Renal cortex interstitium (tissue), 11 donors: ENCODE data around the gene MECP2. TPM values are rescaled to one million over a fixed set of nuclear protein-coding genes. Genes with fewer than 3 reads are reported as not detected.

ENCODE experiments used
- DNase-seq, 11 donors: peaks; one replicate each; pipeline ENCODE4 v3.0.0-alpha.2; 2013; ENCODE audit warnings: low read depth in 9 of 11, low spot score in 4 of 11; ENCODE audit errors: extremely low read depth in 1 of 11
- polyA plus RNA-seq, 3 donors: library from polyadenylated mRNA; unstranded; fragments of 120-200 nt; gene quantifications; one replicate each; pipeline ENCODE4 v1.2.1, GENCODE V29; 2013; ENCODE audit not compliant: insufficient read length in 3 of 3

Gene MECP2
- polyA plus RNA-seq, 3 donors: 27.1 to 34.2 (median 32.7) TPM

DNA sequence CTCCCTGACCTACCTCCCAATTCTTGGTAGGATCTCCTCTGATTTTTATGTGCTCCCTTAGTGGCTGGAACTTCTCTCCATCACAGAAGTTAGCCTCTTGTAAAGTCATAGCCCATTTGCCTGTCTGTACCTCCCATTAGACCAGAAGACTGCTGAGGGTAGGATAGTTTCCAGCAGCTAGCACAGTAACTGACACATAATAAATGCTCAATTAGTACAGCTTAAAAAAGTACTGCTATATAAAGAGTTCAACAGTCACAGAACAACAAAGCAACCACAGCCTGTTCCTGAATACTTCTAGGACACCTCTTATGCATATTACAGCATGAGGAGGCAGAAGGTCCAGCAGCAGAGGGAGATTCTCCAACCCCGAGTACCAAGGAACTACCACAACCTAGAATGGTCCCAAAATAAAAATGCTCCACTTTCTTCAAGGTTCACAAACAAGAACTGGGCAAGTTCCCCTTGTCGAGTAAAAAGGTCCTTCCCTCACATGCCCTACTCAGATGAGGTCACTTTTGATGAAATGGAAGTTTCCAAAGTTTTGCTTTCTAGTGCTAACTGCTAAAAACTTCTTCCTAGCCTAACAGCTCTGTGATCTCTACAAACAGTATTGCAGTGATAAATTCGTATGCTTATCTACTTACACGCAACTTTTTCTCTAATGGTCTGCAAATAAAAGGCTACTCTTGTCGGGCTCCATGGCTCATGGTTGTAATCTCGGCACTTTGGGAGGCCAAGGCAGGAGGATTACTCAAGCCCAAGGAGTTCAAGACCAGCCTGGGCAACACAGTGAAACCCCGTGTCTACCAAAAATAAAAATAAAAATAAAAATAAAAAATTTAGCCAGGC lies 12.8 kb downstream of the MECP2 start:
- no peak for DNase-seq

DNA sequence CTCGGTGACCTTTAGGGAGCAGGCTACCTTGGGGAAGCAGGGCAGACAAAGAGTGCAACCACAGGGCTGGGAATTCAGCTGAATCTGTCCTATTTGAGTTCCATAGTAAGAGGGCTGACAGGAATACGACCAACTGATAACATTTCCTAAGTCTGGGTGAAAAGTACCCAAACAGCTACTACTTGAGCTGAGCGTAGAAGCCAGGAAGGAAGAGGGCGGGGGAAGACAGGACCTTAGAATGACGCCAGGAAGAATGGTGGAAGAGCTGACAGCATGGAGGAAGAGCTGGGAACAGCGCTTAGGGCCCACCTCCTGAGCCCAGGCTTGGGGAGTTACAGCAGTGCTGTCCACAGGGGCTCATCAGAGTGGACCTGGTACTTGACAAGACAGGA lies 14.4 kb downstream of the MECP2 start:
- no peak for DNase-seq

DNA sequence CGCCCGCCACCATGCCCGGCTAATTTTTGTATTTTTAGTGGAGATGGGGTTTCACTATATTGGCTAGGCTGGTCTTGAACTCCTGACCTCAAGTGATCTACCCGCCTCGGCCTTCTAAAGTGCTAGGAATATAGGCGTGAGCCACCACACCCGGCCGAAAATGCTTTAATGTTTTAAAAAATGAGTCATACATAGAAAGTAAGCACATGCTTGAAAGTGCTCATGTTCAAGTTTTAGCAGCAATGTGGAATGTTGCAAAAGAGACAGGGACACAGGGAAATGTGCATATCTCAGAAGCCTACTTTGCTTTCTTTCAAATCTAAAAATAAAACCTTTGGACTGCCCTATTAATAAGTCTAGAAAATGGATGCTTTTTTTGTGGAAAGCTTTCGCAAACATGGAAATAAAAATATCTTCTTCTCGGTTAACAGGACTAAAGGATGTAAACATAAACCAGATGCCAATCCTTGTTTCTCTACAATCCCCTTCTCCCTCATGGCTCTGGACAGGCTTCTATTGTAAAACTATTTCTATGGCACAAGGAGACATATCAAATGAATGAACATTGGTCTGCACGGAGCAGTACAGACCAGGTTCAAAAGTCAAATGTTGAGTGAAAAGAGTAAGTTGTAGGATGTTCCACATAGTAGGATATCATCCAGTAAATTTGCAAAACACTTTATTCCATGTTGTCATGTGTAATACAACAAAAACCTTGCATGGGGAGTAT lies 15.0 kb downstream of the MECP2 start:
- no peak for DNase-seq

GRCh38 chrX:154077101-154077500 lies 20.4 kb downstream of the MECP2 start:
- no peak for DNase-seq

- no peak for DNase-seq
These were observed 23.3 kb downstream of the MECP2 start for GRCh38 chrX:154074199-154074598.

DNA sequence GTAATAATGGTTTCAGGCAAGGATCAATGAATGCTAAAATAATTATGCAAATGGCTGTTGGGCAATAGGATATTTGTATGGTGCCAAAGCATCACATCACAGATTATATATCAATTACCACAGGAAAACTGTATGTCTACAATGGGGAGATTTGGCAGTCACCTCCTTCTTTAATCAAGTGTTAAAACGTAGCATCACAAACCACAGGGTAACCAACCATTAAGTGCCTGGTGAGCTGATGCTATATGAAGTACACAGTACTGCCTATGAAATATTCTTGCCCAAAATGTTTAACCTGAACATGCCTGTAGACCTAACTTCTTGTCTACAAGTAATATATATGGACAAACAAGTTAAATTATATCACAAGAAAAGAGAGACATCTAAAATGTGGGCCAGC lies 25.3 kb downstream of the MECP2 start:
- no peak for DNase-seq

GRCh38 chrX:154068560-154068959 lies 29.0 kb downstream of the MECP2 start:
- no peak for DNase-seq

DNA sequence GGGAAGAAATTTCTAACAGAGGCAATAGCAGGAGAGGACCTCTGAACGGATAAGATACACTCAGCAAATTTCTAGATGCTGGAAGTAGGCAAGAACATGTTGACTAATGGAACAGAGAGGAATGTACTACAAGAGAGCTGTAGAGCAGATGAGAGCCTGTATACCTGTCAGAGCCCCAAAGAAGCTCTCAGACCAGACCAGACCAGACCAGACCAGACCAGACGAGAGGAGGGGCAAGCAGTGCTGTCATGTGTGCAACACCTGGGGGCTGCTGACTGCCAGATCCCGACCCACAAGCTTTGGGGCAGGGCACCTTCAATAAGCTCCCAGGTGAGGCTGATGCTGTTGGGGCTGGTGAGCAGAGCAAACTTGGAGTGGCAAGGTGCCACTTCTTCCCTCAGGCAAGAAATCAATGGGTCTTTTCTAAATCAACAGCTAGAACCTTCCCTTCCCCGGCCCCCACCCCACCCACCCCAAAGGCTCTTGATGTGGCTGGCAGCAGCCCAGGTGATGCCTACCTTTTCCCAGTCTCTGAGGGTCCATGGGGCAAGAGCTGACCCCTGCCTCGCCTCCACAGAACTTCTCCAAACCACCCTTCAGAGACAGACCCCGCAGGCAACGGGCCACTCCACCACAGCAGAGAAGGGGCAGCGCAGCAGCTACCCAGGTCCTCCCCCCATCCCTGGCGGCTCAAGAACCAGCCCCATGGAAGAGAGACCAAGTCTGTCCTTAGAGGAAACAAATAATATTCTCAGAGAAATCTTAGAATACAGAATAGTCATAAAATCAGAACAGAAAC lies 32.7 kb downstream of the MECP2 start:
- no peak for DNase-seq

DNA sequence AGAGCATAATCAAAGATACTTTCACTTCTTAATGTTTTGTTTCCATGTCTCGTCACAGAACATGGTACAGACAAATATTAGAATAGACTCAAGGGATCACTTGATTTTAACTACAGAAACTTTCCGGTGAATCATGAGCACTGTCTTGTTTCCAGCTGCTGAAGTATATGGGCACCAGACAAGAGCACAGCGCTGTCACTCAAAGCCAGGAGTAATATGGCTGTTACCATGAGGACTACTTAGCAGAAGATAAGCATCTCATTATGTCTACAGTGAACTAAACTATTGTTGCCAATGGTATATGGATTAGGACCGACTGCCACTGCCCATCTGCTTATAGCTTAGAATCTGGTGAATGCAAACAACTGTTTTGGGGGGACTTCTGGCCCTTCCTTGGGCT lies 34.3 kb downstream of the MECP2 start:
- no peak for DNase-seq

- no peak for DNase-seq
These were observed 35.7 kb downstream of the MECP2 start for GRCh38 chrX:154061801-154062200.

GRCh38 chrX:154059729-154060245 lies 37.7 kb downstream of the MECP2 start:
- no peak for DNase-seq

DNA sequence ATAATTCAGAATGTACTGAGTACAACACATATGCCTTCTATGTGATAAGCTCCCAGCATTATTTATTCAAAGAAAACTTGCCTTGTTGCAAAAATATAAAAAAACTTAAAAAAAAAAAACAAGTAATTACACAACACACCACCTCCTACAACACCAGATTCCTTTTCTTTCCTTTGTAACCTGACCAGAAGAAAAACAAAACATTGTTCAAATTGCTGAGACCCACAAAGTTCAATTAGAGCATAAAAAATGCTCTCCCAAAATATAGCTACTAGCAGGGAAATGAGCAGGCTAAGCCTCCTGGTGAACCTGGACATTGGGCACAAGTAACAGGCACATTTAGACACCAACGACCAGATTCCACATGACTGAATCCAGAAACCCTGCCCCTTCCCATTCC lies 38.3 kb downstream of the MECP2 start:
- DNase-seq: no peak

DNA sequence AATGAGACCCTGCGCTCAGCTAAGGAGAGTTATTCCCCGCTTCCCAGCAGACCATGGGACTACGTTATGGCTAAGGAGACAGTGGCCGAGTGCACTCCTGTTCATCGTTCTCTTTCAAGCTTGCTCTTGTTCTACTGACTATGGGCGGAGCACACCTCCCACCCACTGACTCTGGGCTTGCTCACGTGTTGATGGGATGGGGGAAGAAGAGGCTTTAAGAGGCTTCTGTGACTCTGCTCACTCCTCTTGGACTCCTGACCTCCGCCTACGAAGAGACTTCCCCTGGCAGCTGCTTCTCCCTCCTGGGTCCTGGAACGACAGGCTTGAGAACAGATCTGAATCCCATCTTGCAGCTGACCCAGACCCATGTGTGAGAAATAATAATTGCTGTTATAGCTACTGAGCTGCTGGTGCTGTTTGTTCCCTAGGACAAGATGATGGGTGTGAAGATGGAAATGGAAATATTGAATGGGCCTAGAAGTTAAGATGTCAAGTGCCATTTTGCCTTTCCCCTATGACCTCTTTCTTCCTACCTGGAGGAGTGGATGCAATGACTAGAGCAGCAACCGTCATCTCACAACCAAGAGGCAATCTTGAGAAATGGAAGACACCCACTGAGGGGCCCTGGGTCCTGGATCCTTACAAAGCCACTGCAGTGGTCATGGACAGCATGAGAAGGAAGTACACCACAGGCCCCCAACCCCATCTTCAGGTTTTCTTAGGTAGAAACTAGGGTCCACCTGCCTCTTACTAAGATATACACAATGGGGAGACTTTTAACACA lies 39.1 kb downstream of the MECP2 start:
- no peak for DNase-seq

- no peak for DNase-seq
These were observed 39.7 kb downstream of the MECP2 start for GRCh38 chrX:154057791-154058190.

- no peak for DNase-seq
These were observed 40.7 kb downstream of the MECP2 start for GRCh38 chrX:154056770-154057241.

DNA sequence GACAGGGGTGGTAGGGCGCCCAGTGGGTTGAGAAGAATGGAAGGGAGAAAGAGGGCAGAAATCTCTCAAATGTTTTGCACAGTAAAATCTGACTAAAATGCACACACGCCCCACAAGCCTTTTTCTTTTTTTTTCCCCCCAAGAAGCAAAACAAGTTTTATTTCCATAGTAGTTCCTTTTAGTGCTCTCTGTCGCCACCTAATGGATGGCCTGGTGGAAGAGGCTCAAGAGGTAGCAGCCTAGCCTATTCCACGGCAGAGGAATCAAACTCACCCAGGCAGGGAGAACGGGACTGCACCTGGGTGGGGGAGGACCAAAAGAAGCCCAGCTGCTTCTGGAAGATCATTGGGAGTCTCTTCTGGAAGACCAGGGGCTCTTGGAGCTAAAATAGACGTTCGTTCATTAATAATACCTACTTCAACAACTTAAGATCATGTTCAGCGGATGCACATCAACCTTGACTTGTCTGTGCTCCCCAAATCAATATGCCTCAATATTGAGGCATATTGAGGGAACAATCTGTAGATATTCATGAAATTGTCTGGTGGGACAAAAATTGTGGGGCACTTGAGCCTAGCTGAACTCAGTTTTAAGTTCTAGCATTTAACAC lies 46.2 kb downstream of the MECP2 start:
- peak; percentile 17 to 56 (median 43) for DNase-seq

DNA sequence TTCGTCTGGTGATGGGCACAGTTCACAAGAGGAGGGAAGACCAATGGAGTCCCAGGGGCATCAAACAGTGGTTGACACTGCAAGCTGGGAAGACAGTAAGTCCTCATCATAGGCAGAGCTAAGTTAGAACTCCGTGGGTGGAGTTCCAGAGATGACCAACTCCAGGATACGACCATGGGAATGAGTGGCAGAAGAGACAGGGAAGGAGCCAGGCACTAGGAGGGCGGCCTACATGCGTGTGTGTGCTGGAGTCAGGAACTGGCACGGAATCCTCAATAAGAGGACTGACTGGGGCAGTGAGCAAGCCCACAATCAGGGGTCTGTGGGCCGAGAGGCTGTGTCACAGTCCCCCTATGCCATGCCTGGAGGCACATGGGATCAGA lies 47.4 kb downstream of the MECP2 start:
- DNase-seq: no peak
